GM19397 (cell line): ENCODE results near the gene RHEBL1.
A peak's percentile ranks its signal among the peaks of the same experiment; 100 is the strongest.
"Not testable (repeated sequence)": the region's sequence is repeated elsewhere in the genome, so short reads cannot be mapped to it uniquely, and the experiment has no call there.

Experiments
- ATAC-seq: cut with Tn5 transposase; IDR thresholded peaks from one replicate; pipeline ENCODE4 v1.9.1; 2021; ENCODE audit warnings: mild to moderate bottlenecking, moderate library complexity; ENCODE audit not compliant: unreplicated experiment

Gene RHEBL1

DNA sequence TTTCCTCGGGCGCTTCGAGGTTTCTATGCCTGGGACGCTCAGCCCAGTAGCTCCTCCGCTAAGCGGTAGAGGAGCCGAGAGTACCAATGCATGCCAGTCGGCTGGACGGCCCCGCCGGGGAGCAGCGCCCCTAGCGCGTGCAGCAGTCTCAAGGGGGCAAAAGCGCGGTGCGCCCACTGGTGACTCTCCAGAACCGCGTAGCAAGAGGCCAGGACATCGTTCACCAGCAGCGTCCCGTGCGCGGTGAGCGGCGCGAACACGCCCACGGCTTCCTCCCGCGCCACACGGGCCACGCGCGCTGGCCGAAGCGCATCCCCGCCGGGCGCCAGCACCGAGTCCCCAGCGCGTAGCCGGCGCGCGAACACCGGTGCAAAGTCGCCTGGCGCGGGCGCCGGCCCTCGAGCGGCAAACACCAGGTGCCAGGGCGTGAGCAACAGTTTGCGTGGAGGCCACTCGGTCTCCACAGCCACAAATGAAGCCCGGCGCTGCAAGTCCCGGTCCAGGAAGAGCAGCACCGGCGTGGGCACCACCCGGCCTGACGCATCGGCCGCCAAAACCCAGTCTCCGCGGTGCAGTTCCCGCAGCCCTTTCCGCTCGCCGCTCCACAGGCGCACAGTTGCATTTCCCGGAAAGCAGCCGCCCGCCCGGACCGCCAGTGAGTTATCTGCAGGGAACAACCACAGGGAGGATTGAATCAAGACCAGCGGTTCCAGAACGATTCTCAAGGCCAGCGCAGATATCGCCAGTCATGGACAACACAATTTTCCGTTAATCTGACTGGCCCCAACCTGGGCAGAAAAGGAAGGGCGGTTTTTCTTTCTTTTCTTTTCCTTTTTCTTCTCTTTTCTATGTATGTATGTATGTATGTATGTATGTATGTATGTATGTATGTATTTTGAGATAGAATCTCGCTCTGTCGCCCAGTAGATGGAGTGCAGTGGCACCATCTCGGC is 20.3 kb upstream of the RHEBL1 start:
- no peak for ATAC-seq

DNA sequence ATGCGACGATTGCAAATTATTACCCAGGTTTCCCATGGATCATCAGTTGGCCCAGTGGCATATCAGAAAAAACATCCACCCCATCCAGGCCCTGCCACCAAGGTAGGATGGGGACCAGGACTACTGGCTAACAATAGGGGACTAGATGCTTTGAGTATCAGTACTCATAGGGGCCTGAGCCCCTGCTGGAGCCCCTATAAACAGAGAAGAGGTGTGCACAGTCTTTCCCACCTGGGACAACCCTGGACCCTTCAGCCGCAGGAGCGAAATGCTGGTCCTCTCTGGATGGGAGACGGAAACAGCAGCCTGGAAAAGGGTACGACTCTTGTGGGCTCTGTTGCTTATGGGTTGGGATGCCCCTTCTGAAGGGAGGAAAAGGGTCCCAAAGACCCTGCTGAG is 19.2 kb upstream of the RHEBL1 start:
- no peak for ATAC-seq

DNA sequence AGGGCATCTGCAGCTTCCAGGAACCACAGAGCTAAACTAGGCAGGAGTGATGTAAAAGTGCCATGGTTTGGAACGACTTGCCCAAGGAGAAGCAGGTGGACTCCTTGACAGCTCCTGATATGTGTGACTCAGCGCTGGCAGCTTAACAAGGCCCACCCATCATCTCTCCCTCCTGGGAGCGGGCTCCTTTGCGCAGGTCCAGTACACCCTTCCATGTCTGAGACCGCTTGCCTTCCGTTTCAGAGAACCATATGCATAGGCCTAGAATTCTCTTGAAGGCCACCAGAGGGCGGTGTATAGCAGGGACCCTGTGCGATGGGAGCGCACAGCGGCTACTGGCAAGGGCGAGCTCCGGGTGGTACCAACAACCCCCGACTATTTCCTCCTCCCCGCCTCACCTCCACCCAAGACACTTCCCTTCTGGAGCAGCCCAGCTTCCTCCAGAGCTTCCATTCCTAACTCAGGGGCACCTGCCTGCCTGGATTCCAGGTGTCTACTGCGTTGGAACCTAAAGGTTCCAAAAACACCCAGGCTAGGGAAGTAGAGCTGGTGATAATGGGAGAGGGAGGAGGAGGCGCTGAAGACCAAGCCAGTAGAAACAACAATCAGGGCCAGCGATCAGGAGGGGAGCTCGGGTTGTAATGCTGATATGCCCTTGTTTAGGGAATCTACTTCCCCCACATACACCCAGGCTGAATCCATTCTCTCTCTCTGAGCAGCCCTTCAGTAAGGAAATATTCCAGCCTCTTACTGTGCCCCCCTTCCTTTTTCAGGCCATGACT is 18.6 kb upstream of the RHEBL1 start:
- peak; percentile 67 for ATAC-seq

DNA sequence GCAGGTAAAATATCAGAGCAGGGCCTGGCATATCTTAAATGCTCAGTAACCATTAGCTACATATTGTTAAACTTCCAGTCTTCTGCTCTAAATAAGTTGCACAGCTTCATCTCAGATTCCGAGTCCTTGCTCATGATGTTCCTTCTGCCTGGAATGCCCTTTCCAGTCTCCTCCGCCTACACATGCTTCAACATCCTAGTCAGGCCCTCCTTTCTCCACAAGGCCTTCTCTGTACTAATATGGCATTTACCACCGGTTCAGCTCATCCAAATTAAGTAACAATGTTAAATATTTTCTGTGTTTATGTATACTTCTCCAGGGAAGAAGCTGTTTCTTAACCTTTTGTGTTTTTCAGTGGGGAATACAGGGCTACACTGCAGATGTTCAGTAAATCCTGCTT is 16.3 kb upstream of the RHEBL1 start:
- no peak for ATAC-seq

DNA sequence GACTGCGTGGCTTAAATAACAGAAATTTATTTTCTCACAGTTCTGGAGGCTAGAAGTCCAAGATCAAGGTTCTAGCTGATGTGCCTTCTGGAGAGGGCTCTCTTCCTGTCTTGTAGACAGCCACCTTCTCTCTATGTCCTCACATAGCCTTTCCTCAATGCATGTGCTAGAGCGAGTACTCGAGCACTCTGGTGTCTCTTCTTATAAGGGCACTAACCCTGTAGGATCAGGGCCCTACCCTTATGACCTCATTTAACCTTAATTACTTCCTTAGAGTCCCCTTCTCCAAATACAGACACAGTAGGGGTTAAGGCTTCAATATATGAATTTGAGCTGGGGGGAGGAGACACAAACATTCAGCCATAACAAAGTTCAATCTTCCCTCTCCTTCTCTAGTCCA is 14.7 kb upstream of the RHEBL1 start:
- no peak for ATAC-seq

DNA sequence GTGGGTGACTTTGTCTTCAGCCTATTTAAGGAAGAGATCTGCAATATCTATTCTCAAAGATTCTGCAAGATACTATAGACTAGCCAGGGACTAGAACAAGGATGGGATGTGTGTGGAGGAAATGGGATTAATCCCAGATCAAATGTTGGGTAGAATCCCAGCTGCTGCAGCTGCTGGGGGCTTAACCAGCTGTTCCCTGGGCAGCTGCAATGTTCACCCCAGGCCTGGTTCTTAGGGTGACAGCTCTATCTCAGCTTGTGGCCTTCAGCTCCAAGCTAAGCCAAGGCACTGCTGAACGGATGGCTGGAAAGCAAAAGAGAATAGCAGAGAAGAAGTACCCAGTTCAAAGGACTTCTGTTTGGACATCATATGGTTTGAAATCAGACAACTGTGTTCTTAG is 10.0 kb upstream of the RHEBL1 start:
- no peak for ATAC-seq

DNA sequence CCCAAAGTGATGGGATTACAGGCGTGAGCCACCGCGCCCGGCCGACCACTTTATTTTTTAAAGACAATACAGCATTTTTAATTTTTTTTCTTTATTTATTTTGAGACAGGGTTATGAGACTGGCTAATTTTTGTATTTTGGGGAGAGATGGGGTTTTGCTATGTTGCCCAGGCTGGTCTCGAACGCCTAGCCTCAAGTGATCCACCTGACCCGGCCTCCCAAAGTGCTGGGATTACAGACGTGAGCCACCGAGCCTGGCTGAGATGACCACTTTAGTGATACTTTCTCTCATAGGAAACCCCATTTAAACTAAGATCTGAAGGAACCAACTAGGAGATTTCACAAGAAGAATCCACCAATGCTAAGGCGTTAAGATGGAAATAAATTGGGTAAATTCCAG is 1.2 kb upstream of the RHEBL1 start:
- no peak for ATAC-seq

DNA sequence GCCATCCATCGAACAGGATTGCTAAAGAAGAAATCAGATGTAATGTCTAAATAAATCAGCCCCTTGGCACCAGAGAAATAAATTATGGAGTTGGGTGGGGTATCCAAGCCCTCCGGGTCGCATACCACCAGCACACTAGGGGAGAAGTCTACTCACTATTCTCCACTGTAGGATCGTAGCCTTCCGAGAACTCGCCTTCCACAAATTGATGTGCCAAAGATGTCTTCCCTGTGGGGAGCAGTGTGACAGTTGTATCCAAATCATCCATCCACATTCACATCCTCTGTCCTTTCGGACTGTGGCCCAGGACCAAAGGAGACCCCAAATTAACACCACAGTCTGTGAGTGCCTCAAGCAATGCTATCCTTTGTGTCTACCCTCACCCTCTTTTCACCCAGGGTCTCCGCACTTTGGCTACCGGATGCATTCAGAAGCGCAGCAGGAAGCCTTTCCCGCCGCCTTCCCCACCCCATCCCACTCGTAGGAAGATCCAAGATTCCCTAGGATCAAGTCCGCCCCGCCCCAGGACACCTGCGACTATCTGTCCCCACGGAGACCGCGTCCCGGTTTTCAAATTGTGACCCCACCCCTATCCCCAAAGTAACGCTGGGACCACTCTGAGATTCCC is 786 bp downstream of the RHEBL1 start:
- no peak for ATAC-seq

DNA sequence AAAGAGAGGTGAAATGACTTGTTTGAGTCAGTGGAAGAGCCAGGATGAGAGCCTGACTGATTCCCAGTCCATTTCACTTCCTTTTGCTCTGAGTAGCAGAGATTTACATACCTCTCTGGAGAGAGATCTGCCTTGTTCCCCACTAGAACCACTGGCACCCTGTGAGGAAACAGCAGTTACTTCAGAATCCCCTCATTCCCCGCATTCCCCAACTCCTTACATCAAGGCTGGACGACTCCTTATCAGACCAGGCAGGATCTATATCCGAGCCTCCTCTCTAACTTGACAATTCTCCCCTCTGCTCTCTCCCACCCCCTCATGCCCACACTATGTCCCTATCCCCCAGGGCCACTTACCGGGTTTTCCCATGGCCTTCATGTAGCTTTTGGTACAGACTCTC is 3.7 kb downstream of the RHEBL1 start:
- no peak for ATAC-seq

DNA sequence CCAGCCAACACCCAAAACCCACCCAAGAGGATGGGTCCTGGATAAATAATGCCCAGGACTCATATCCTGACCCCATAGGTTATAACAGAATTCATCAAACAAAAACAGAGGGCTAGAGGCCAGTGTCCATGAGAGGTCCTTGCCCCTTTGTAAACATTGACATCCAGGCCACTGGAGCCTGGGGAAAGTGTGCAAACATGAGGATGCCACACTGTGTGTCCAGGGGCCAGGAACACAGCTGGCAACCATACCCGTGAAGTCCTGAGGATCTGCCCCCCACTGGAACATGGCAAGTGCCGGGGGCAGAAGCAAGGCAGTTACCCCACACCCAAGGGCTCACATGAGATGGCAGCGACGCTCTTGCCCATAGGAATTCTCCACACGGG is 5.0 kb downstream of the RHEBL1 start:
- no peak for ATAC-seq

DNA sequence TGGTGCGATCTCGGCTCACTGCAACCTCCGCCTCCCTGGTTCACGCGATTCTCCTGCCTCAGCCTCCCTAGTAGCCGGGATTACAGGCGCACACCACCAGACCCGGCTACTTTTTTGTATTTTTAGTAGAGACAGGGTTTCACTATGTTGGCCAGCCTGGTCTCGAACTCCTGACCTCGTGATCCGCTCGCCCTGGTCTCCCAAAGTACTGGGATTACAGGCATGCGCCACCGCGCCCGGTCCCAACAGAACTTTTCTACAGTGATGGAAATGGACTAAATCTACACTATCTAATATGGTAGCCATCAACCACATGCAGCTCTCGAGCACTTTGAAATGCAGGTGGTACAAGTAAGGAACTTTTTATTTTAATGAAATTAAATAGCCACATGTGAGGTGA is 7.9 kb downstream of the RHEBL1 start:
- ATAC-seq: not testable (repeated sequence)

DNA sequence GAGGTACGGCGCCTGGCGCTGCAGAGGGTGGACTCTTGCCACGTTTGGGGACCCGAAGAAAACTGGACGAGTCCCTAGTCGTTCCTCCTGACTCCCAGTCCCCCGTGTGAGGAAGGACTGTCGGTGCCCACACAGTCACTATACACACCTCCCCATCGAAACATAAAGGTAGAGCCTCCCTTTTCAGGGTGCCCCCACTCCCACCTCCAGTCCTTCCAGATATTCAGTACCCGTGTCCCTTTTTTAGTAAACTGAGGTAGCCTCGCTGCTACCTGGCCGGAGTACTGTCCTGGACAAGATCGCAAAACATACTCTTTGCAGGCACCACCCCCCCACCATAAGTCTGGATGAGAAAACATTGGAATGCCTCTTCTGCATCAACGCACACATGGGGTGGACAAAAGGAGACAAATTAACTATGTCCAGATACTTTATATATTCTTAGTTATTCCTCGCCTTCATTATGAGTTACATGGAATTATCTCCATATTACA is 8.6 kb downstream of the RHEBL1 start:
- peak; percentile 8 for ATAC-seq

DNA sequence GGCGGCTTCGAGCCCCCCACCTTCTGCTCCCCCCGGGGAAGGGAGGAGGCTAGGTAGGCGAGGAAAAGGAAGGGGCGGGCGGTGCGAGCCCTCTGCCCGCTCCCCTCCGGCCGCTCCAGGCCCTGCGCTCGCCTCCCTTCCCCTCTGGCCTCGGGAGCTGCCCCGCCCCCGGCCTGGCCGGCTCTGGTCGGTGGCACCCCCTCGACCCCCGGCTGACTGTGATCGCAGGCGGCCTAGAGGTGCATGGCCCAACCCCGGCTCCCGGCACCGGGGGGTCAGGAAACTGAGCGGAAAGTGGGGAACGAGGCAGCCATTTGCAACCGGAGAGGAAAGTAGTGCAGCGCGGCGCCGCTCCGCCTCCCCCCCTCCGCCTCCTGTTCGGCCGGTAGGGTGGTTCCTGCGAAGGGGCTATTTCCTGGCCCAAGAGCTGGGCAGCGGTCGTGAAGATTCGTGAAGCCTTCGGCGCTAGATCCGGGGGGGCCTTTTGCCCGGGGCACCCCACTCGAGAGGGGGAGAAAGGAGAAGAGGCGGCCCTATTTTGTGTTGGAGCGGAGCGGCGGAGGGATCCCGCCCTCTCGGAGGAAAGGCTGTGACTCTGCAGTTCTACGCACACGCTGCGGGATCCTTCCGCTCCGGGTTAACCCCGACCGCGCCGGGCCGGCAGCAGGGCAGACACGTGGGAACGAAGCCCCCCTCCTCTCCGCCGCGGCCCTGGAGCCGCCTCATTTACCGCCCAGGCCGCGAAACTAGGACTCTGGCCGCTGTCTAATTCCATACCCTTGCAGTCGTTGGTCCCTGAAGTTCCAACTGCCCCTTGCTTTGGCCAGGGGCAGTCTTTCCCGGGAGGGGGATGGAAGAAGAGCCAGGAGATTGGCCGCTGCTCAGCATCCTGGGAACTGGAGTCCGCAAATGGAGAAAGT is 9.3 kb downstream of the RHEBL1 start, which contains the start of gene KMT2D:
TSS of gene KMT2D (minus strand) at position 558 of the 920 bp plus-strand sequence. CDS start 5,470 bp downstream, outside the sequence.
- peak; percentile 53 for ATAC-seq

DNA sequence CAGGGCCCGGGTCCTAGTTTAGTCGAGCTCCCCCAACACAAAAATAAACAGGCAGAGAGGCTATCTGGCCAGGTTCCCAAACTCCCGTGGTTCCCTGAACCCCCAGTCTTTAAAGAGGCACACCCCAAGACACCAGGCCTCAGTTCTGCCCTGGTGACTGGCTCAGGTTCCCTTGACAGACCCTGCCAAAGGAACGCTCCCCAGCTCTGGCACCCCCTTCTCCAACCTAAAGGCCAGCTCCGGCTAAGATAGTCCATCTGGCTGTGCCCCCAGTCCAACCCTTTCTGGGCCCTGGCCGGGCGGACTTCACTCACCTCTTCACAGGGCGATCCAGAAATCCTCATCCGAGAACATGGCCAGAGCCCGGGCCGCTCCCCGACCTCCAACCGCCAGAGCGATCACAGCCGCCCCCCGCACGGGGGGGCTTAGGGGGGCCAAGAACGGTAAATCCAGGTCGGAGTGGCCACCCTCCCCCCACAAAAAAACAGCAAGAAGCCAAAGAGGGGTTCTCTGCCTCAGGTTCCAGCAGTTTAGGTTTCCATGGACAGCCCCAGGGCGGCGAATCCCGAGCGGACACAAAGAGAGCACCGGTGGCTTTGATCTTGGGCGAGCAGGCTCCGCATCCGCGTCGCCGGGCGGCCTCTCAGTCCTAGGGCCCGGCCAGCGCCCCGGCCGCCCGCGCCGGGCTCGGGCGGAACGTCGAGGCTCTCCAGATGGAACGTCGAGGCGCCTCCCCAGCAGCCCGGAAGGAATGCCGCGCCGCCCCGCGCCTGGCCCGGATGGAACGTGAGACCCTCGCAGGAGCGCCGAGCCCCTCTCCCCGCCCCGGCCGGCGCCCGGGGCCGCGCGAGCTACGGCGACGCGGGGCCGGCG is 10.2 kb downstream of the RHEBL1 start:
- ATAC-seq: peak; percentile 14

DNA sequence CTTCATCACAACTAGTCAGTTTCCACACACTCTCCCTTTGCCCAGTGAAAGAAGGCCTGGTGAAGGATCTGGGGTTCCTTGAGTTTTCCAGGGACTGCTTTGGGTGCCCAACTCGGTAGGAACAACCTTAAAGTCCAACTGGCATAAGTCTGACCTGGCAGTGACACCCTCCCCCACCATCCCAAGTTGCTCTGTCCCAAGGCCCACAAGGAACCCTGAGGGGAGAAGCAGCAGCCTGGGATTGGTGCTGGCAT is 10.8 kb downstream of the RHEBL1 start:
- no peak for ATAC-seq

DNA sequence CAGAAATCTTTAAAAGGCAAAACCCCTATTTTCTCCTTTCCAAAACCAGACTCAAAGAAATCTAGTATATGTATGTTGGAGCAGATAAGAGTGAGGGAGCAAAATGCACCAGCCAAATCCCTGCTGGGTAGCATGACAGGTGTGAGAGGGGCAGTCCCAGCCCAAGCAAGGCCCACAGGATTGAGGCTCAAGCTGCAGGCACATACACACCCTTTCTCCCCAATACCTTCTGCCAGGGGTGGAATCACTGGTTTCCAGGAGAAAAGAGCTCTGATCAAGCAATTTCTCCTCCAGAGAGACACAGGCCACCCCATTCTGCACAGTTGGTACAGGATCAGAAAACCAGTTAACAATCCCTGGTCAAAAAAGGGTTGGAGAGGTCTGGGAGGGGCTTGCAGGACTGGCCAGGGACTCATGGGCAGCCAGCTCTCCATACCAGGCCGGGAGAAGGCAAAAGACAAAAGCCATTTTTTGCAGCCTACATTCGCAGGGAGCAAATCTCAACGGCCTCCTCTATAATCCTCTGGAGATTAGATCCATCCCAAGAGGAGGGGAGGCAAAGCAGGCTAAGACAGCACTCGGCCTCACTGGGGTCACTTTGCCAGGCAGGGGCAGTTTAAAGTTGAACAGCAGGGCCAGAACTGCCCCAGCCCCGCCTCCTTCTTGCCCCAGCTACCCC is 11.3 kb downstream of the RHEBL1 start:
- ATAC-seq: no peak

DNA sequence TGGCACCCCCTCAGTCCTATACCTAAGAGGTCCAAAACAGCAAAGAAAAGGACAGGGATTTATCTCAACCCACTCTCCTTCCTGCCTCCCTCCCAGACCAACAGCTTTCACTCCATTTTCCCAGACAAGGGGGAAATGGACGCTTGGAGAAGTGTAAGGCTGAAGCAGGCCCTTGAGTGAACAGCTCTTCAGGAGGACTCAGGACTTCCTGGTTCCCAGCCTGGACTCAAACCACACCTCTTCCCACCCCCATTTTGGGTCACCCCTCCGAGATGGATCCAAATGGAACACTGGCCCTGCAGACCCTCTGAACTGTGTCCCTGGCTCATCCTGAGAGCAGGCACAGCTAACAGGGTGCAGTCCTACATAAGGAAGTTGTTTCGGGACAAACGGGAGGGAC is 11.9 kb downstream of the RHEBL1 start:
- ATAC-seq: no peak

DNA sequence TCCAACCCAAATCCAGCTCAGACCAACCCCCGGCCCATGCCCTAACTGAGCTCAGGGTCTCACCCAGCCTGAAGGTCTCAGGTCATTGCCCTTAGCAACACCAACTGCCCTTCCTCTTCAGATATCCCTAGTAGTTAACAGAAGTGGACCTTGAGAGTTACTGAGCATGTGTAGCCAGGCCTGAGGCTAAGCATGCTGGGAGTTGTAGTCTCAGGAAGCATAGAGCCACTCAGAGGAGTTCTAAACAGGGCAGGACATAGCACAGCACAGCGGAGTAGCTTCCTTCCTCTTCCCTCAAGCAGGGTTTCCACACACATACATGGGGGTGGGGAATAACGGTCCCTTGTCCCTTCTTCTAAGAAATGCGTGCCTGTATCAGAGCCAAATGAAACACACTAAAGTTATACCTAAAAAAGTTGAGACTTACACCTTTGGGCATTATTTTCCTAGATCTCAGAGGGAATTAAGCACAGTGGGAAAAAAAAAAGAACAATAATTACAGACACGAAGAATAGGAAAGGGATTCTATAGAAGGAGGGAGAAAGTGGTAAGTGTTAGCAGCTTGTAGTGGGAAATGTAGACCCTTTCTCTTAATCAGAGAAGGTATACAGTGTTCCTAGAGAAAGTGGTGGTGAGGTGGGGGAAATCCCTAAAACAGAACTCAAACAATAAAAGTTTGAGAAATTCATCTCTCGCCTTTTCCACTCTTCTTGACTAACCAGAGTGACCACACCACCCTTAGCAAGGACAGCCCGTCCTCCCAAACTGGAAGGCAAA is 13.6 kb downstream of the RHEBL1 start:
- ATAC-seq: peak; percentile 53
